Left ventricle myocardium inferior (tissue), 1 donor: Measurements from ENCODE around the gene EGLN1. TPM values are rescaled to one million over a fixed set of nuclear protein-coding genes. Genes with fewer than 3 reads are reported as not detected.
A peak's percentile ranks its signal among the peaks of the same experiment; 100 is the strongest.

Source experiments
- DNase-seq: peaks from one replicate; pipeline ENCODE4 v3.0.0-alpha.2; 2020
- H3K27ac ChIP-seq: fragments of 200-600 bp; replicated peaks from 2 replicates; pipeline ENCODE4 v1.8.0; 2021
- H3K27me3 ChIP-seq: fragments of 200-600 bp; 2 replicates; pipeline ENCODE4 v1.8.0; 2021; ENCODE audit warnings: low read depth
- H3K36me3 ChIP-seq: fragments of 200-600 bp; 2 replicates; pipeline ENCODE4 v1.8.0; 2021
- H3K4me1 ChIP-seq: fragments of 200-600 bp; 2 replicates; pipeline ENCODE4 v1.8.0; 2021
- H3K4me3 ChIP-seq: fragments of 200-600 bp; 2 replicates; pipeline ENCODE4 v1.8.0; 2021; ENCODE audit warnings: mild to moderate bottlenecking, moderate library complexity
- H3K9me3 ChIP-seq: fragments of 200-600 bp; replicated peaks from 2 replicates; pipeline ENCODE4 v1.8.0; 2021
- CTCF ChIP-seq: fragments of 200-600 bp; IDR thresholded peaks from 2 replicates; pipeline ENCODE4 v1.8.0; 2021; ENCODE audit warnings: antibody characterized with exemption, mild to moderate bottlenecking, borderline replicate concordance
- intact Hi-C: fragments of 100-400 bp; cut with micrococcal nuclease; formaldehyde crosslinking; loops from one replicate; pipeline ENCODE4 v1.11.0; 2022
- total RNA-seq: library from RNA; stranded (reverse); fragmentation: NEBNext Ultra II Directional; extraction: Animal tissue kit (Norgen Biotek cat#: 25700); gene quantifications from one replicate; pipeline ENCODE4 v1.2.1, GENCODE V29; 2021
- donor health status: DM: no; HTN: yes; CAD: no; lungs with severe emphysema.

The EGLN1 gene
- total RNA-seq, 1 donor from 2014 or later, result 83.2 TPM

GRCh38 chr1:231357831-231358354, 64.2 kb downstream of the EGLN1 start:
- DNase-seq, result no peak
- no peaks in the 10 kb centered on the region for H3K27me3 ChIP-seq
- H3K36me3 ChIP-seq, result peaks cover 10% of the 10 kb centered on the region
- peak overlapping the region; percentile 41 for H3K27ac ChIP-seq
- TF ChIP-seq CTCF, result peak; percentile 80
- no peaks in the 10 kb centered on the region for H3K9me3 ChIP-seq
- no peak overlapping the region for H3K4me3 ChIP-seq
- intact Hi-C loops, result loop anchor here (5.0 kb wide), 2 partner anchors 229 to 244 kb away; no protein-coding TSS in a partner anchor
- H3K4me1 ChIP-seq, result peaks cover 25% of the 10 kb centered on the region

GRCh38 chr1:231357187-231357772, 64.8 kb downstream of the EGLN1 start:
- DNase-seq, result no peak
- peaks cover 19% of the 10 kb centered on the region for H3K4me1 ChIP-seq
- intact Hi-C loops, result loop anchor here (5.0 kb wide), 2 partner anchors 230 to 245 kb away; no protein-coding TSS in a partner anchor

GRCh38 chr1:231355171-231355570, 66.9 kb downstream of the EGLN1 start:
- Histone ChIP-seq H3K4me3 (no peak overlapping the region), H3K27me3 (no peaks in the 10 kb centered on the region), H3K27ac (no peak overlapping the region), H3K9me3 (no peaks in the 10 kb centered on the region), H3K36me3 (peaks cover 24% of the 10 kb centered on the region), H3K4me1 (peaks cover 24% of the 10 kb centered on the region)
- no peak for DNase-seq
- TF ChIP-seq CTCF, result no peak
- intact Hi-C loops, result loop anchor here (5.0 kb wide), 2 partner anchors 232 to 247 kb away; no protein-coding TSS in a partner anchor

More at GRCh38 chr1:231357187-231357772, 64.8 kb downstream of the EGLN1 start:
- Histone ChIP-seq H3K27me3 (no peaks in the 10 kb centered on the region), H3K36me3 (peaks cover 16% of the 10 kb centered on the region), H3K4me3 (no peak overlapping the region), H3K27ac (peak overlapping the region; percentile 20), H3K9me3 (no peaks in the 10 kb centered on the region)
- no peak for TF ChIP-seq CTCF

GRCh38 chr1:231354330-231355020, 67.6 kb downstream of the EGLN1 start:
- TF ChIP-seq CTCF, result no peak
- no peak overlapping the region for H3K4me3 ChIP-seq
- H3K36me3 ChIP-seq, result peaks cover 27% of the 10 kb centered on the region
- H3K27me3 ChIP-seq, result no peaks in the 10 kb centered on the region
- H3K27ac ChIP-seq, result no peak overlapping the region
- DNase-seq, result no peak
- intact Hi-C loops, result loop anchor here (5.0 kb wide), 2 partner anchors 233 to 248 kb away; no protein-coding TSS in a partner anchor
- no peaks in the 10 kb centered on the region for H3K9me3 ChIP-seq
- H3K4me1 ChIP-seq, result peaks cover 24% of the 10 kb centered on the region

GRCh38 chr1:231353086-231353485, 69.0 kb downstream of the EGLN1 start:
- Histone ChIP-seq H3K4me3 (no peak overlapping the region), H3K36me3 (peaks cover 41% of the 10 kb centered on the region), H3K27me3 (no peaks in the 10 kb centered on the region), H3K4me1 (peaks cover 21% of the 10 kb centered on the region), H3K9me3 (no peaks in the 10 kb centered on the region), H3K27ac (peak overlapping the region; percentile 21)
- no peak for TF ChIP-seq CTCF
- no peak for DNase-seq
- intact Hi-C loops, result no loop called here
